ENCODE results near the gene PCP4L1.
"Not testable (repeated sequence)": the region's sequence is repeated elsewhere in the genome, so short reads cannot be mapped to it uniquely, and the experiment has no call there.

The PCP4L1 gene

DNA sequence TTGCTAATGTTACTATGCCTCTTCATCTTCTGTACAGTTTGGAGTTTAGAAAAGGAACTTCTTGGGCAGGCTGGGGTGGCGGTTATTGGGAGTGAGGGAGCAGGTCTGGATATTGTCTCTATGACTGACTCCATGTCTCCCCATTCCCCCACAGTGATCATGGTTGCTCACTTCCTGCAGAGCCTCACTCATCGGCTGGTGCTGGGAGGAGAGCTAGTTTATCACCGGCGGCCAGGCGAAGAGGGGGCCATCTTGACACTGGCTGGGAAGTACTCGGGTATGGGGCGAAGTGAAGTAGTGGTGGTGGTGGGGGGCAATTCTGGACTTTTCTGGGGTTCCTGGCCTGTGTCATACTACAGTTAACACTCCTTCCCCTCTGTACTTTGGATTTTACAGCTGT lies 30.5 kb upstream of the PCP4L1 start:
- DNase-seq (ENCODE audit: low read depth), result no peak

DNA sequence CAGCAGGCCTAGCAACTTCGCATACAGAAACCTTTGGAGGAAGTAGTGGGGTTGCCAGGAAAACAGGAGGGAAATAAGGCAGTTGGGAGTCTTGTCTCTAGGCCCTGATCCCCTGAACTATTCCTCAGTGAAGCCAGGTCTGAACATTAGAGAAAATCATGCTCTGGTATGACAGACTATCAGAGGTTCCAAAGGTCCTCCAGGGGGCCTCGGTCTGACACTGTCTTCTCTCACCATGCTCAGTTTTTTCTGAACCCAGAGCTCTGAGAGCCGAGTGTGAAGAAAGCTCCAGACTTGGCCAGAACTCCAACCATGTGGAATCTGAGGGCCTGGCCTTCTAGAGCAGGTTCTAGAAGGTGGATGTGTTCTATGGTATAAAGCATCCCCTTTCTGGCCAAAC lies 28.6 kb upstream of the PCP4L1 start:
- DNase-seq (ENCODE audit: low read depth), result no peak

DNA sequence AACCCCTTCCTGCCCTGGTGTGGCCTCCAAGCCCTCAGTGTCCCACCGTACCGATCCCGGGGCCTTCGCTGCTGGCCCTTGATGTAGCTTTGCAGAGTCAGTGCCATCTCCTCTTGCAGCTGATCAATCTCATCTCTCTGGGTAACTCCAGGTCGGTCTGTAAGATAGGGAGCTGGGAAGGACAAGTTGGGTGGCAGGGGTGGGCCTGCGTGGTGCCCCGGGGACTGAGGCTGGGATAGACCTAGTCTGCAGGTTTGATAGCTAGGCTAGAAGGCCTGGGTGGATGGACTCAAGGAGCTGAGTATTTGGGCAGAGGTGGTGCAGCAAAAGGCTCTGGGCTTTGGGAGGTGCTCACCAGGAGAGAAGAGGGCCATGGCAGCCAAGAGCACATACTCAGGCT lies 27.8 kb upstream of the PCP4L1 start:
- no peak for DNase-seq (ENCODE audit: low read depth)

DNA sequence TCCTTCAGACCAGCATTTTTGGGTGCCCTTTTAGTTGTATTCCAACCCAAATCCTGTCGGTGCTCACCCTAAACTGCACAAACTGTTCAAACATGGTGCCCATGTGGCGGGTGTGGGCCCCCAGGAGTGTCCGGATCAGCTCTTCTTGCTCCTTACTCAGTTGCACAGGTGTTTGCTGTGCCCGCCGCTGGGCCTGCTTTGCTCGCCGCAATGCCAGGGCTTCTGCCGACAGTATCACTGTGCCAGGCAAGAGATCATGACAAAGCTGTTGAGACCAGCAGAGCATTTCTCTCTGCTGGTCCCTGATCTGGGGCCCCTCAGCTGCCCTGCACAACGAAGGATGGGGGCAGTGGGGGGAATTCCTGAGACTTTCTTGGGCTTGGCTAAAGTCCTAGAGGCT lies 25.4 kb upstream of the PCP4L1 start:
- DNase-seq (ENCODE audit: low read depth), result no peak

DNA sequence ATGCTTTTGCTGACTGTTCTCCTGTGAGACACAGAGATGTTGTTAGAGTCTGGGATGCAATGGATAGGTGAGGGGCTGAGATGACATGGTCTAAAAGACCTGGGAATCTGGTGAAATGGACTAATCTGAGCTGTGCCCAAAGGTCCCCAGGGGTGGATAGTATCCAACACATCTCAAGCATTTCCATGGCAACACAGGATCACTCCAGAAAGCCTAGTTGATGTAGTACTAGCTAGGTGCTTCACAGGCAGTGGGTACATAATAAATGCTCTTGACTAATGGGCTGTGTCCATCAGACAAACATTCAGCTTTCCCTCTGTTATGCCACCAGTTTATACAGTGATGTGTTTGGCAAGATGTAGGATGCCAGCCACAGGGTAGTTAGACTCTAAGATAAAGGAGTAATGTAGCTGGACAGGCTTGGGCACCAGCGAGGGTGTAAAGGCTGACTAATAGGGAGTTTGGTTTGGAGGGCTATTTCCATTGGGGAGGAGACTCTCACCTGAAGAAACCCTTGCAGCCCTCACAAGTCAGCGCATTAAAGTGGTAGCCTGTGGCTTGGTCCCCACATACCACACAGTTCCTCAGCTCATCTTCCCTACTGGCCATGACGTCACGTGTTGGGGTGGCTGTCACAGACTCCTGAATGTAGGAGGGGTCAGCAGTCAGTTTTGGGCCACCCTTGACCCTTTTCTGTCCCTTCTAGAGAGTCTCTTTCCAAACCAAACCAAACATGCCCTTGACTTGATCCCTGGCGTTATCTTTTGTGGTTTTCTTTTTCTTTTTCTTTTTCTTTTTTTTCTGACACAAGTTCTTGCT lies 22.4 kb upstream of the PCP4L1 start:
- DNase-seq (ENCODE audit: low read depth), result no peak

DNA sequence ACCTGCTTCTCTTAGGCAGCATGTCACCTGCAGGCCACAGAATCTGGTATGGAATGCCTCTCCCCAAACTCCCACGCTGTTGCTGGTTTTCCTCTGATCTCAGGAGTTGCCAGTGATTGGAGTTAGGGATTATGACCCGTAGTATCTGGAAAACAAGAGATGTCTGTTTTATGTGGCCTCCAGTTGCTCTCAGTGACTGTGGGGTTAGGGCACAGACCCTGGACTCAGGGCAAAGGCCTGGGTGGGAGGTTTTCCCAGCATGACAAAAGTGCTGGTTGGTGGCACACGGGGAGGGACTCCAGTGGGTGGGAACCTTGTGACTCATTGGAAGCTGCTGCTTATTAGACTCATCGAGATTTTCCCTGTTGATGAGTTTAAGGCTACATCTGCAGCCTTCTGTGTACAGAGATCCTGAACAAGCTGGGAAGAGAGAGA lies 20.5 kb upstream of the PCP4L1 start, which contains the start of gene NR1I3:
NR1I3 (minus strand) TSS at position 165 of the 435 bp plus-strand sequence. CDS start 1,638 bp downstream, outside the sequence.
- DNase-seq (ENCODE audit: low read depth), result no peak

DNA sequence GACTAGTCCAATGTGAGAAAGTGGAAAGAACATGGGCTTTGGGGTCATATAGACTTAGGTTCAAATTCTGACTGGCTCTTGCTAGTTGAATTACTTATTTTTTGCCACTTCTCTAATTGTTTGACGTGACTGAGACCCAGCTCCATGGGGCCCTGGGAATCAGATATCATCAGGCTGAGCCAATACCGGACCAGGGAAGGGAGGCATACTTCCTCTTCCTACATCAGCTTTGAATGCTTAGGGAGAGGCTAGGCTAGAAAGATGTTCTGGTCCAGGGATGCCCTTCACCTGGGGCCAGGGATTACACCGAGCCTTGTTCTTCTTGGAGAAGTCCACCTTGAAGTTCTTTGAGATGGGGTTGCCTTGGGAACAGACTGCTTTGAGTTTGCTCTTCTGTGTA lies 16.9 kb upstream of the PCP4L1 start:
- no peak for DNase-seq (ENCODE audit: low read depth)

DNA sequence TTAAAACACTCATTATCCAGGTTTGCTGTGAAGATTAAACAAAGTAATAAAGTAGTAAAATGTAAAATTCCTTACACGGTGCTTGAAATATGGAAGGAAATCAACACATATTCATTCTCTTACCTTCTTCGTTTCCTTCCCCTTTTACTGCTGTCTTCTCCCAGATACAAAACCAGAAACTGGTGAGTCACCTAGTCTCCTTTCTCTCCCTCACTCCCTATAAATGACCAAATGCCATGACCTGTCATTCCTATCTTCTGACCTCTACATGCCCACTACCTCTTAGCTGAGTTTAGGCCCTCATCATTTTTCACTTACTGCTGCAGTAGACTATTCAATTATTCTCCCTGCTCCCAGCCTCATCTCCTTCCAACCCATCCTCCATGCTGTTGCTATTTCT lies 16.2 kb upstream of the PCP4L1 start:
- no peak for DNase-seq (ENCODE audit: low read depth)

DNA sequence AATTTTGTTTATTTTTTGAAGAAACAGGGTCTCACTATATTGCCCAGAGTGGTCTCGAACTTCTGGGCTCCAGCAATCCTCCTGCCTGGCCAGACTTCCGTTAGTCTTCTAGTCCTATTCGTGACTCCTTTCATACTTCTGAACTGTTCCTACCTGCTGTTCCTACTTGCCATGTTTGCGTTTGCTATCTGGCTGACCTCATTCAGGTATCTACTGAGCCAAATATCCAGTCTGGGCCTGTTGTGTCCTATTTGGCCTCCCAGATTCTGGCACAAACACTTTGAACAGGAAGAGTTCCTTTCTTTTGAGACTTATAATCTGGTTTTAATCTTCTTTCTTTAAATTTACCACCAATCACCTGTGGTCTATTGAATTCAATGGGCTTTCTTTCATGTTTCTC lies 13.7 kb upstream of the PCP4L1 start:
- DNase-seq (ENCODE audit: low read depth), result no peak

DNA sequence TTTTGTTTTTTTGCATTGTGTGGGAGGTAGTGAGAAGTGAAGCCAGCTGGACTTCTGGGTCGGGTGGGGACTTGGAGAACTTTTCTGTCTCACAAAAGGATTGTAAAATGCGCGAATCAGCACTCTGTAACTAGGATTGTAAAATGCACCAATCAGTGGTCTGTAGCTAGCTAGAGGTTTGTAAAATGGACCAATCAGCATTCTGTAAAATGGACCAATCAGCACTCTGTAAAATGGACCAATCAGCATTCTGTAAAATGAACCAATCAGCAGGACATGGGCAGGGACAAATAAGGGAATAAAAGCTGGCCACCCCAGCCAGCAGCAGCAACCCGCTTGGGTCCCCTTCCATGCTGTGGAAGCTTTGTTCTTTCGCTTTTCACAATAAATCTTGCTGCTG lies 8.4 kb upstream of the PCP4L1 start:
- not testable (repeated sequence) for DNase-seq (ENCODE audit: low read depth)

DNA sequence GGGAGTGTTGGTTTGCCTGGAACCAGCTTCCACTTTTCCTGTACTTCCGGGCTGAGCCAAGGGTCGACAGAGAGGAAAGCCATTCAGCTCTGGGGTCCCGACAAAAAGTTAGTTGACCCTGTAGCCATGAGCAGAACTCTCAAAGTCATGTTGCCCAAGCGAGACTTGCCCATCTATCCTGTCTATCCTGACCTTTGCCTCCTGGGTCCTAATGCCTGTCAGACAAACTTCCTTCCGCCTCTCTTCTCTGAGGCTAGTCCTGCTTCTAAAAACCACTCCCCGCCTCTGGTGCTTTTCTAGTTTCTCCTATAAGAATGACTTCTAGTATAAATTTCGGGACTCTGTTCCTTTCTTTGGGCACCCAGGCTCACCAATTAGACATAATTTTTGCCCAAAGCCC lies 7.7 kb upstream of the PCP4L1 start:
- no peak for DNase-seq (ENCODE audit: low read depth)

DNA sequence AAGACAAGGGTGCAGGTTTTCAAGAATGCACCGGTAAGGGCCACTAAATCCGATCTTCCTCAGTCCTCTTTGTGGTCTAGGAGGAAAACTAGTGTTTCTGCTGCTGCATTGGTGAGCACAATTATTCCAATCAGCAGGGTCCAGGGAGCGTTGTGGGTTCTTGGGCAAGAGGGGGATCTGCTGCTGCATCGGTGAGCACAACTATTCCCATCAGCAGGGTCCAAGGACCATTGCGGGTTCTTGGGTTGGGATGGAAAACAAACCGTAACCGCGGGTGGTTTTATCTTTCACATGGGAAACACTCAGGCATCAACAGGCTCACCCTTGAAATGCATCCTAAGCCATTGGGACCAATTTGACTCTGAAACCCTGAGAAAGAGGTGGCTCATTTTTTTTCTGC lies 7.0 kb upstream of the PCP4L1 start:
- no peak for DNase-seq (ENCODE audit: low read depth)

DNA sequence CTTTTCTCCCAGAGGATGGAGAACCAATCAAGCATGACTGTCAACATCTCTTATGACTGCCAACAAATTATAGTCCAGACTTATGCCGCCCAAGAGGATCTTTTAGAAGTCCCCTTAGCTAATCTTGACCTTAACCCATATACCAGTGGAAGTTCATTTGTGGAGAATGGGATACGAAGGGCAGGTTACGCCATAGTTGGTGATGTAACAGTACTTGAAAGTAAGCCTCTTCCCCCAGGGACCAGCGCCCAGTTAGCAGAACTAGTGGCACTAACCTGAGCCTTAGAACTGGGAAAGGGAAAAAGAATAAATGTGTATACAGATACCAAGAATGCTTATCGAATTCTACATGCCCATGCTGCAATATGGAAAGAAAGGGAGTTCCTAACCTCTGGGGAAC lies 3.2 kb upstream of the PCP4L1 start:
- DNase-seq (ENCODE audit: low read depth), result not testable (repeated sequence)

DNA sequence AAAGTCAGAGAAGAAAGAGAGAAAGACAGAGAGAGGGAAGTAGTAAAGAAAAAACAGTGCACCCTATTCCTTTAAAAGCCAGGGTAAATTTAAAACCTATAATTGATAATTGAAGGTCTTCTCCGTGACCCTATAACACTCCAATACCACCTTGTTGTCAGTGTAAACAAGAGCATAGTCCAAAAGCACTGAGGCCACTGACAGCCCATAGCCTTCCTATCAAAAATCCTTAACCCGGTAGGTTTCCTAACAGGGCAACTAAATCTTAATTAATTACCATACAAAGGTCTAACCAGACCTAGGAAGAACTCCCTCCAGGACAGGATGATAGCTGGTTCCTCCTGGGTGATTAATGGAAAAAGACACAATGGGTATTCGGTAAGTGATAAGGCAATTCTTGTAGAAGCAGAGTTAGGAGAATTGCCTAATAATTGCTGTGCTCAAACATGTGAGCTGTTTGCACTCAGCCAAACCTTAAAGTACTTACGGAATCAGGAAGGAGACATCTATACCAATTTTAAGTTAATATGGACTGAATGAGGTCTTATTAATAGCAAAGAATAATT lies 2.5 kb upstream of the PCP4L1 start:
- DNase-seq (ENCODE audit: low read depth), result not testable (repeated sequence)

DNA sequence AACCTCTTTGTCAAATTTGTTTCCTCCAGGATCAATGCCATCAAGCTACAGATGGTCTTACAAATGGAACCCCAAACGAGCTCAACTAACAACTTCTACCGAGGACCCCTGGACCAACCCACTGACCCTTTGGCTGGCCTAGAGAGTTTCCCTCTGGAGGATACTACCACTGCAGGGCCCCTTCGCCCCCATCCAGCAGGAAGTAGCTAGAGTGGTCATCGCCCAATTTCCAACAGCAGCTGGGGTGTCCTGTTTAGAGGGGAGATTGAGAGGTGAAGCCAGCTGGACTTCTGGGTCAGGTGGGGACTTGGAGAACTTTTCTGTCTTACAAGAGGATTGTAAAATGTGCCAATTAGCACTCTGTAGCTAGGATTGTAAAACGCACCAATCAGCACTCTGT lies 1.4 kb upstream of the PCP4L1 start:
- not testable (repeated sequence) for DNase-seq (ENCODE audit: low read depth)

DNA sequence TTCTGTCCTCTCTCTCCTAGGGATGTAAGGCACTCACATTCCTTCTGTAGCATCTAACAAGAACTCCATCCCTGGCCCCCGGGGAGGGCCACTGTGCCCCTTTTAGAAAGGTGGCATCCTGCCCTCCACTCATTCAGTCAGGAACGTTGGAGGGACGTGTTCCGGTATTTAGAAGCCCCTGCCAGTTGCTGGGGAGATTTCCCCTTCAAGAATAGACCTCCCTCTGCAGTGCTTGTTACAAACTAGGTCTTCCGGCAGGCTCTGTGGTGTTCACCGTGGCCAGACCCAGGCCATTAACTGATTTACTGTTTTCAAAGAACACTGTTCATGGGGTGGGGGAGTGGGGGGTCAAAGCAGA lies 779 bp downstream of the PCP4L1 start:
- no peak for DNase-seq (ENCODE audit: low read depth)

DNA sequence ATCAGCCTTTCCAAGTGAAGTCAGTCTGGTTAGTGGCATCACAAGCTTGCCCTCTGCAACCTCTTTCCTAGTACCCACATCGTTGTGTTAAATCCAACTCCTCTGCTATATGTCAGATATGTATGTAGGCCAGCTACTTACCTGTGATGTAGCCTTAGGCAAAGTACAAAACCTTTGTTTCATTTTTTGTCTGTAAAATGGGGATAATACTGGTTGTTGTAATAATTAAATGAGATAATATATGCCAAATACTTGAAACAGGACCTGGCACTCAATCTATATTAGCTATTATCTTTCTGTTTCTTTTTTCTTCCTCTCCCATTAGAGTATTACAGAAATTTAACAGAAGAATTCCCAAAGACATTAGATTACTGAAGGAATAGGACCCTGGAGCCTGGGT lies 1.2 kb downstream of the PCP4L1 start:
- no peak for DNase-seq (ENCODE audit: low read depth)

DNA sequence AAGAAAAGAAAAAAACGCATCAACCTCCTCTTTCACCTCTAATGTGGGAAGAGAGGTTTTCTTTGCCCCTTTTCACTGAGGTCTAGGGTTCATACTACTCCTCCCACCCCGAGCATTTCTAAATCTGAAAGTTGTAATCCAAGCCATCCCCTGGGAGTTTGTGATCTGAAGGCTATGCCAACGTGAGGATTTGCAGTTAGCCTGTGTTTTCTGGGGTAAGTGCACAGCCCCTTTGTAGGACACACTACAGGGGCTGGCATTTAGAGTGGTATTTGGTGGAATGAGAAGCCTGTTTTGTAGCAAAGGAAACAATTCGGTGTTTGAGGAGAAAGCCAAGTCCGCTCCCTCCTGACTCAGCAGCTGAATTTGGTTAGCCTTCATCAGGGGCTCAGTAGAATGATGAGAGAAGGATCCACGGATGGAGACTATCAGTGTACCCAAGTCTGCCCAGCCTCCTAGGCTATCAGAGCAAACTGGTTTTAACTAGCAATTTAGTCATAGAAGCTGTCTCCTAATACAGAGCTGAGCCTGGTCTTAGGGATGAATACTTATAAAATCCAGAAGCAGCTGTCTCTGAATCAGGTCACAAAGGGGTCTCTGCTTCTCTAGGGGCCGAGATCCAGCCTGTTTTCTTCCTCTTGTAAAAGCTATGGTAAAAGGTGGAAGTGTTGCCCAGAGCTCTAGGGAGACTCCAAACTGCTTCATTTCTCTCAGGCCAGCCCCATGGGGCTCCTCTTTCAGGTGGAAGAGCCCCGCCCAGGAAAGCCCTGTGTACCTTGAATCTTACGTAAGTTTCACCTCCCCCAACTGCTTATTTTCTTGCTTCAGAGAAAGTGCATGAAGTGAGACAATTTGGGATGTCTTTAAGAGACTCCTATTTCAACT lies 2.1 kb downstream of the PCP4L1 start:
- DNase-seq (ENCODE audit: low read depth), result no peak

DNA sequence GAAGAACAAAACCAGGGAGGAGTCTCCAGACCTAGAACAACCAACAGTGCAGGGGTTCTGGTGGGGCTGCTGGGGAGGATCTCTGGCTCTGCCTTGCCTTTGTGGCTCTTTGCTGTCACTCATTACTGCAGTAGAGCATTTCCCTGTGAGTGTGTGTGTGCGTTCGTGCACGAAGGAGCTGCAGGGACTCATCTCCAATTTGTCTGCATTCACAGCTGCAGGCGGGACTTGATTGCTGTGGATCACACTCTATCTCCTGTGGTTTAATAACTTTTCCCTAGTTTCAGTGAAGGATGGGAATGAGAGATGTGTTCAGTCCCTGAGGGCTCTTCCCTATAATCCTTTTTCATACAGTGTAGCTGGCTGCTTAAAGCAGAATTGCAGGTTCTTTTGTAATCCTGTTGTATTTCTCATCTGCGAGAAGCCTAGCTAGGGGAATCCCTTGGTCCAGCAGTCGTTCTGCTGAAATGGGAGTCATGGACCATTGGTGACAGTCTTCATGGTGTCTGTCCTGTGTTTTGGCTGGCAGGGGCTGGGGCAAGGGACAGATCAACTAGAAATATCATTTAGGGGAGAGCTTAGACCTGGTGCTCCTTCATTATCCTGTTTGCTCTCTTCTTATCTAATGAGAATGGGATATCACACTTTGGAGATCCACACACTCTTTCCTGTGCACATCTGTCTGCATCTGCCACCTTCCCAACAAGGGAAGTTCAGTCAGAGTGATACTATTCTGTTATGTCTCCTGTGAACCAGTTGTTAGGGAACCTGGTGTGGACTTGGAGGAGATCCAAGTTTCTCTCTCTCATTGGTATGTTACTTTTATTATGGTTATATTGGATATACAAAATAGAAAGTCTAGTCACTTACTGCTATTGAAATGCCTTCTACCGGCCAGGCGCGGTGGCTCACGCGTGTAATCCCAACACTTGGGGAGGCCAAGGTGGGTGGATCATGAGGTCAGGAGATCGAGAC lies 3.0 kb downstream of the PCP4L1 start:
- no peak for DNase-seq (ENCODE audit: low read depth)

DNA sequence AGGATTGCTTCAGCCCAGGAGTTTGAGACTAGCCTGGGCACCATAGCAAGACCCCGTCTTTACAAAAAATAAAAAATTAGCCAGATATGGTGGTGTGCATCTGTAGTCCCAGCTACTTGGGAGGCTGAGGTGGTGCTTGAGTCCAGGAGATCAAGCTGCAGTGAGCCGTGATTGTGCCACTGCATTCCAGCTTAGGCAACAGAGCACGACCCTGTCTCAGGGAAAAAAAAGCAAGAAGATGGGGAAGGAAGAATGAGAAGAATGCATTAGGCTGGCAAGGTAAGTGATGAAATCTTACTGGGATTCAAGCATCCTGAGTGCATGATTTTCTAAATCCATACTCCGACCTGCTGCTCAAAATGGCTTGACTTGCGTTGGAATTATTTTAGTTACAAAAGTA lies 6.8 kb downstream of the PCP4L1 start:
- DNase-seq (ENCODE audit: low read depth), result no peak

DNA sequence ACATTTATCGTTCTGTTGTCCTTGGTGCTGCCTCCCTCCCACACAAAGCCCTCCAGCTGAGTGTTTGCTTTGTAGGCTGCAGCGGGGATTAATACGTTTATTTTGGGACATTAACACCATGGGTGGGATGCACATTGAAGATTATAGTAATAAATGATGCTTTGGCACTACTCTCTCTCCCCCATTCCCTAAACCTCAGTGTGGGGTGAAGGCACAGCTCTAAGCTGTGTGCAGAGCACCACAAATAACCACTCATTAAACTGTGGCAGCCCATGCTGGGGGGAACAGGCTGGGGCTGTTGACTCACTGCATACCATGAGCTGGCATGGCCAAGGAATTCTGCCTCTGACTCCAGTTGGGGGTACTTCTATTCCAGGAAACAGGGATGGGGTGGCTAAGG lies 7.7 kb downstream of the PCP4L1 start:
- DNase-seq (ENCODE audit: low read depth), result no peak

DNA sequence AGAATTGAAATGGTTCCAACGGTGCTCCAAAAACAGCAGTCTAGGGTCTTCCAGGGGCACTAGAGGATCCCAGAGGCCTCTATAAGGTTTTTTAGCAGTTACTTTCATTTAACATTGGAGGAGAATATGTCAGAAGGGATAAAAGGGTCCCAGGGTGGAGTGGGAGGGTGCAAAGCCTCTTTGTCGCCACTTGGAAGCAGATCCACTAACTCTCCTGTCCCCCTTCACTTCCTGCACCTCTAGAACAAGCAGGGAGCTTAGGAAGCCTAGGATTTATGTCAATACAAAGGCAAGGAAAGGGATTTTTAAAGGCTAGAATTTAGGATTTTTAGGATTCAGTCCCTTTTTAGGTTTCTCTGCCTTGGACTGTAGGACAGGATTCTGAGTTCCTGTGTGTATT lies 8.3 kb downstream of the PCP4L1 start:
- DNase-seq (ENCODE audit: low read depth), result no peak

All from stimulated activated CD8-positive, alpha-beta memory T cell treated with anti-CD3 and anti-CD28 coated beads, Interleukin-12 subunit alpha, Interleukin-12 subunit beta, amount 100 ng/mL, for 1 hour (primary cell).